Upper lobe of left lung (tissue), 6 donors: ENCODE data around the gene C11orf54. TPM values are rescaled to one million over a fixed set of nuclear protein-coding genes. Genes with fewer than 3 reads are reported as not detected.

Experiments
- ATAC-seq, 2 donors: fragments of 200-7000 bp; cut with Tn5 transposase; one replicate each; pipeline ENCODE4 v1.9.1; 2022; ENCODE audit warnings: mild to moderate bottlenecking in 2 of 2, moderate library complexity in 2 of 2; ENCODE audit not compliant: low FRiP score in 2 of 2
- DNase-seq, 2 donors: peaks; one replicate each; pipeline ENCODE4 v3.0.0-alpha.2; 2019 to 2020
- H3K27ac ChIP-seq, 4 donors: fragments of 200-600 bp; sonication (generic); one replicate each; pipeline ENCODE4 v1.5.1; 2016 to 2019
- H3K27me3 ChIP-seq, 4 donors: fragments of 200-600 bp; sonication (generic); one replicate each; pipeline ENCODE4 v1.5.1; 2017 to 2019
- H3K36me3 ChIP-seq, 4 donors: fragments of 200-600 bp; sonication (generic); one replicate each; pipeline ENCODE4 v1.5.1; 2016 to 2019
- H3K4me1 ChIP-seq, 4 donors: fragments of 200-600 bp; sonication (generic); one replicate each; pipeline ENCODE4 v1.5.1; 2018 to 2019
- H3K4me3 ChIP-seq, 4 donors: fragments of 200-600 bp; sonication (generic); one replicate each; pipeline ENCODE4 v1.5.1; 2017 to 2019; ENCODE audit warnings: mild to moderate bottlenecking in 2 of 4, moderate library complexity in 1 of 4
- H3K9me3 ChIP-seq, 4 donors: fragments of 200-600 bp; sonication (generic); one replicate each; pipeline ENCODE4 v1.5.1; 2018 to 2019
- EP300 ChIP-seq, 4 donors: sonication (generic); formaldehyde crosslinking; IDR thresholded peaks; one replicate each; pipeline ENCODE4 v1.5.1; 2017; ENCODE audit warnings: antibody characterized with exemption in 4 of 4, control low read depth in 2 of 4
- POLR2A ChIP-seq, 4 donors: fragments of 450-650 bp; IDR thresholded peaks; one replicate each; pipeline ENCODE4 v1.5.1; 2016 to 2017; ENCODE audit warnings: antibody characterized with exemption in 4 of 4, mild to moderate bottlenecking in 2 of 4
- POLR2AphosphoS5 ChIP-seq, 2 donors: sonication (generic); formaldehyde crosslinking; IDR thresholded peaks; one replicate each; pipeline ENCODE4 v1.5.1; 2017; ENCODE audit warnings: antibody characterized with exemption in 2 of 2
- WGBS, 2 donors: methylation state at CpG; one replicate each; pipeline ENCODE4 v1.1.5; 2017 to 2018; 5-methylcytosine and 5-hydroxymethylcytosine counted together
- total RNA-seq, 6 donors: library from RNA; depleted of rRNA in 4 of 6; stranded (reverse); fragments of >200 nt in 4 of 6; gene quantifications; one replicate each; pipeline versions ENCODE4 v1.1.0 to v1.2.1, GENCODE V29; 2016 to 2021
- TF ChIP-seq, protein P1 (sequence below), 6 experiments: fragments of 450-650 bp in 4 of 6; fragments of 200-600 bp in 2 of 6; sonication (generic) in 2 of 6; IDR thresholded peaks; one replicate each; pipeline ENCODE4 v1.5.1; 2016 to 2019; ENCODE audit warnings: antibody characterized with exemption in 6 of 6
- donor health status: DM: no; HTN: no; CAD: no; lungs with moderate emphysema.
- donor health status: DM: no; HTN: yes; CAD: no; lungs with severe emphysema.

C11orf54 gene
- total RNA-seq, 6 donors from 2014 or later = 23.6 to 81.3 (median 39.8) TPM

DNA sequence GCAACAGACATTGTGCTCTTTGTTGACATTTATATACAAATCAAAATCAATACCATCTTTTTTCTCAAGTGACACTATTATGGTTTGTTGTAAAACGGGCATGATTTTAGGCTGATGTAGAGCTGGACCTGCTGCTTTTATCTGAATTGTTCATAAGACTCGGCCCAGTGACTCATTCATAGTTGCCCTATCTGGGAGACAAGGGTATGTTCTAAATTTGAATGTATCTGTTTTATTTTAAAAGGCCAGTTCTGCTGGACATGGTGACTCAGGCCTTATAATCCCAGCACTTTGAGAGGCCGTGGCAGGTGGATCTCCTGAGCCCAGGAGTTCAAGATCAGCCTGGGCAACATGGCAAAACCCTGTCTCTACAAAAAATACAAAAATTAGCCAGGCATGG is 40.6 kb upstream of the C11orf54 start:
- no peaks in the 10 kb centered on the region for H3K9me3 ChIP-seq
- DNase-seq (no peak), ATAC-seq (no peak)
- 93 to 96% methylated on average over 3 of the region's 3 CpGs for WGBS, 2 donors
- no peak overlapping the region for H3K27ac ChIP-seq
- no peak for TF ChIP-seq POLR2AphosphoS5 (IDR thresholded peaks at IDR 0.05)
- TF ChIP-seq POLR2A (IDR thresholded peaks at IDR 0.05) = no peak
- no peak for TF ChIP-seq EP300 (IDR thresholded peaks at IDR 0.05)
- TF ChIP-seq, protein P1, sequence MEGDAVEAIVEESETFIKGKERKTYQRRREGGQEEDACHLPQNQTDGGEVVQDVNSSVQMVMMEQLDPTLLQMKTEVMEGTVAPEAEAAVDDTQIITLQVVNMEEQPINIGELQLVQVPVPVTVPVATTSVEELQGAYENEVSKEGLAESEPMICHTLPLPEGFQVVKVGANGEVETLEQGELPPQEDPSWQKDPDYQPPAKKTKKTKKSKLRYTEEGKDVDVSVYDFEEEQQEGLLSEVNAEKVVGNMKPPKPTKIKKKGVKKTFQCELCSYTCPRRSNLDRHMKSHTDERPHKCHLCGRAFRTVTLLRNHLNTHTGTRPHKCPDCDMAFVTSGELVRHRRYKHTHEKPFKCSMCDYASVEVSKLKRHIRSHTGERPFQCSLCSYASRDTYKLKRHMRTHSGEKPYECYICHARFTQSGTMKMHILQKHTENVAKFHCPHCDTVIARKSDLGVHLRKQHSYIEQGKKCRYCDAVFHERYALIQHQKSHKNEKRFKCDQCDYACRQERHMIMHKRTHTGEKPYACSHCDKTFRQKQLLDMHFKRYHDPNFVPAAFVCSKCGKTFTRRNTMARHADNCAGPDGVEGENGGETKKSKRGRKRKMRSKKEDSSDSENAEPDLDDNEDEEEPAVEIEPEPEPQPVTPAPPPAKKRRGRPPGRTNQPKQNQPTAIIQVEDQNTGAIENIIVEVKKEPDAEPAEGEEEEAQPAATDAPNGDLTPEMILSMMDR (IDR thresholded peaks at IDR 0.05) = no peak
- no peak overlapping the region for H3K4me3 ChIP-seq
- H3K36me3 ChIP-seq = peaks cover 25 to 72% (median 42%) of the 10 kb centered on the region in 4 donors
- no peaks in the 10 kb centered on the region for H3K27me3 ChIP-seq
- H3K4me1 ChIP-seq = no peaks in the 10 kb centered on the region

GRCh38 chr11:93704237-93704636 is 37.2 kb upstream of the C11orf54 start:
- Histone ChIP-seq H3K27ac (no peak overlapping the region), H3K4me3 (no peak overlapping the region), H3K9me3 (peaks cover 0 to 2% (median under 1%) of the 10 kb centered on the region in 4 donors), H3K27me3 (no peaks in the 10 kb centered on the region), H3K4me1 (no peaks in the 10 kb centered on the region), H3K36me3 (peaks cover 3 to 69% (median 30%) of the 10 kb centered on the region in 4 donors)
- 94 to 100% methylated on average over 2 of the region's 2 CpGs for WGBS, 2 donors
- ATAC-seq (no peak), DNase-seq (no peak)
- TF ChIP-seq POLR2A (IDR thresholded peaks at IDR 0.05) = no peak
- no peak for TF ChIP-seq POLR2AphosphoS5 (IDR thresholded peaks at IDR 0.05)
- TF ChIP-seq, protein P1 (IDR thresholded peaks at IDR 0.05) = no peak
- TF ChIP-seq EP300 (IDR thresholded peaks at IDR 0.05) = no peak

GRCh38 chr11:93710239-93710638 is 31.2 kb upstream of the C11orf54 start:
- no peaks in the 10 kb centered on the region for H3K4me1 ChIP-seq
- TF ChIP-seq EP300 (IDR thresholded peaks at IDR 0.05) = no peak
- TF ChIP-seq POLR2A (IDR thresholded peaks at IDR 0.05) = no peak
- TF ChIP-seq, protein P1 (IDR thresholded peaks at IDR 0.05) = no peak
- TF ChIP-seq POLR2AphosphoS5 (IDR thresholded peaks at IDR 0.05) = no peak
- peaks cover 6 to 18% (median 13%) of the 10 kb centered on the region in 4 donors for H3K9me3 ChIP-seq
- no peak for ATAC-seq
- WGBS, 2 donors = 100% methylated on average over 1 of the region's 1 CpG
- no peaks in the 10 kb centered on the region for H3K27me3 ChIP-seq
- H3K36me3 ChIP-seq = peaks cover 3 to 68% (median 21%) of the 10 kb centered on the region in 4 donors
- H3K27ac ChIP-seq = no peak overlapping the region
- DNase-seq = no peak
- no peak overlapping the region for H3K4me3 ChIP-seq

DNA sequence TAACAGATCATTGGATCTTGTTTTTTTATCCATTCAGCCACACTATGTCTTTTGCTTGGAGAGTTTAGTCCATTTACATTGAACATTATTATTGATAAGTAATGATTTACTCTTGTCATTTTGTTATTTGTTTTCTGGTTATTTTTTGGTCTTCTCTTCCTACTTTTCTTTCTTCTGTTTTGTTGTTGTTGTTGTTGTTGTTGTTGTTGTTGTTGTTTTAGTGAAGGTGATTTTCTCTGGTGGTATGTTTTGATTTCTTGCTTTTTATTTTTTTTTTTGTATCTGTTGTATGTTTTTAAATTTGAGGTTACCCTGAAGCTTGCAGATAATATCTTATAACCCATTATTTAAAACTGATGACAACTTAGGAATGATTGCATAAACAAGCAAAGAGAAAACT is 28.8 kb upstream of the C11orf54 start:
- Histone ChIP-seq H3K9me3 (peaks cover 6 to 18% (median 13%) of the 10 kb centered on the region in 4 donors), H3K4me3 (no peak overlapping the region), H3K27me3 (no peaks in the 10 kb centered on the region), H3K27ac (no peak overlapping the region), H3K4me1 (peaks cover 0 to 2% (median 0%) of the 10 kb centered on the region in 4 donors), H3K36me3 (peaks cover 3 to 66% (median 14%) of the 10 kb centered on the region in 4 donors)
- no peak for DNase-seq
- no peak for ATAC-seq
- TF ChIP-seq, protein P1 (IDR thresholded peaks at IDR 0.05) = no peak
- TF ChIP-seq POLR2AphosphoS5 (IDR thresholded peaks at IDR 0.05) (no peak), EP300 (IDR thresholded peaks at IDR 0.05) (no peak), POLR2A (IDR thresholded peaks at IDR 0.05) (no peak)

- Histone ChIP-seq H3K27ac (no peak overlapping the region), H3K36me3 (peaks cover 0 to 37% (median 7%) of the 10 kb centered on the region in 4 donors), H3K4me3 (no peak overlapping the region), H3K4me1 (peaks cover 0 to 12% (median 0%) of the 10 kb centered on the region in 4 donors), H3K9me3 (no peaks in the 10 kb centered on the region), H3K27me3 (no peaks in the 10 kb centered on the region)
- TF ChIP-seq EP300 (IDR thresholded peaks at IDR 0.05) = no peak
- TF ChIP-seq, protein P1 (IDR thresholded peaks at IDR 0.05) = no peak
- no peak for TF ChIP-seq POLR2A (IDR thresholded peaks at IDR 0.05)
- TF ChIP-seq POLR2AphosphoS5 (IDR thresholded peaks at IDR 0.05) = no peak
- ATAC-seq (no peak), DNase-seq (no peak)
- WGBS, 2 donors = 87 to 90% methylated on average over 4 of the region's 4 CpGs
Observed at GRCh38 chr11:93715797-93716396, 25.6 kb upstream of the C11orf54 start.
